HEK293 (cell line): ENCODE measurements around the gene MAP3K13.

Experiments
- CTCF ChIA-PET: fragments of 350-600 bp; formaldehyde crosslinking; extraction: SDS; loops from one replicate; lab custom pipeline; 2021; ENCODE audit warnings: antibody characterized with exemption; lab: Yijun Ruan, JAX
- POLR2A ChIA-PET: fragments of 300-600 bp; formaldehyde crosslinking; extraction: SDS; loops from one replicate; lab custom pipeline; 2020; ENCODE audit warnings: antibody characterized with exemption, inconsistent platforms; lab: Yijun Ruan, JAX
- H3K27ac ChIP-seq: fragments of 200-500 bp; sonication (Bioruptor generic); 2 replicates; pipeline ENCODE4 v1.5.1; 2014; ENCODE audit warnings: low read depth, low read length, control low read depth, inconsistent platforms; ENCODE audit errors: extremely low read depth
- H3K36me3 ChIP-seq, 2 experiments: fragments of 200-500 bp in 1 of 2; sonication (Bioruptor generic) in 1 of 2; 1 replicate in 1 of 2; 2 replicates in 1 of 2; pipeline ENCODE4 v1.5.1; 2014 to 2017; ENCODE audit warnings: inconsistent platforms in 2 of 2, low read length in 2 of 2; ENCODE audit not compliant: control insufficient read depth in 2 of 2, insufficient read depth in 1 of 2
- H3K4me1 ChIP-seq: fragments of 200-500 bp; sonication (Bioruptor generic); 2 replicates; pipeline ENCODE4 v1.5.1; 2014; ENCODE audit warnings: mild to moderate bottlenecking, low read length, inconsistent platforms; ENCODE audit not compliant: control insufficient read depth, insufficient read depth
- H3K4me3 ChIP-seq: 2 replicates; pipeline ENCODE4 v1.5.1; 2011; ENCODE audit warnings: low read depth, mild to moderate bottlenecking, control low read depth, low read length, moderate library complexity
- H3K9me3 ChIP-seq: fragments of 200-500 bp; sonication (Bioruptor generic); 2 replicates; pipeline ENCODE4 v1.5.1; 2014; ENCODE audit warnings: low read depth, low read length, inconsistent platforms; ENCODE audit not compliant: control insufficient read depth, insufficient read depth
- KLF1 ChIP-seq: fragments of 450-650 bp; formaldehyde crosslinking; IDR thresholded peaks from 2 replicates; pipeline ENCODE4 v1.5.1; 2016; ENCODE audit warnings: missing biosample characterization, missing genetic modification characterization
- PATZ1 ChIP-seq: fragments of 450-650 bp; formaldehyde crosslinking; IDR thresholded peaks from 2 replicates; pipeline ENCODE4 v1.5.1; 2016; ENCODE audit warnings: missing biosample characterization, missing genetic modification characterization
- REPIN1 ChIP-seq: fragments of 450-650 bp; formaldehyde crosslinking; IDR thresholded peaks from 2 replicates; pipeline ENCODE4 v1.5.1; 2017; ENCODE audit warnings: missing biosample characterization, missing genetic modification characterization, low read depth
- ZBTB48 ChIP-seq: fragments of 450-650 bp; formaldehyde crosslinking; IDR thresholded peaks from 2 replicates; pipeline ENCODE4 v1.5.1; 2016; ENCODE audit warnings: missing biosample characterization, missing genetic modification characterization
- ZBTB49 ChIP-seq: fragments of 450-650 bp; formaldehyde crosslinking; IDR thresholded peaks from 2 replicates; pipeline ENCODE4 v1.5.1; 2016; ENCODE audit warnings: missing biosample characterization, missing genetic modification characterization, low read depth
- ZIC2 ChIP-seq: fragments of 450-650 bp; formaldehyde crosslinking; IDR thresholded peaks from 2 replicates; pipeline ENCODE4 v1.5.1; 2016; ENCODE audit warnings: missing biosample characterization, missing genetic modification characterization
- ZNF112 ChIP-seq: fragments of 450-650 bp; formaldehyde crosslinking; IDR thresholded peaks from 2 replicates; pipeline ENCODE4 v1.5.0; 2017; ENCODE audit warnings: missing biosample characterization, missing genetic modification characterization
- ZNF157 ChIP-seq: fragments of 450-650 bp; formaldehyde crosslinking; IDR thresholded peaks from 2 replicates; pipeline ENCODE4 v1.5.1; 2016; ENCODE audit warnings: missing biosample characterization, missing genetic modification characterization
- ZNF169 ChIP-seq: fragments of 450-650 bp; formaldehyde crosslinking; IDR thresholded peaks from 2 replicates; pipeline ENCODE4 v1.5.1; 2016; ENCODE audit warnings: missing biosample characterization, missing genetic modification characterization
- ZNF223 ChIP-seq: fragments of 450-650 bp; formaldehyde crosslinking; IDR thresholded peaks from 2 replicates; pipeline ENCODE4 v1.5.1; 2016; ENCODE audit warnings: missing biosample characterization, missing genetic modification characterization
- ZNF23 ChIP-seq: fragments of 450-650 bp; formaldehyde crosslinking; IDR thresholded peaks from 2 replicates; pipeline ENCODE4 v1.5.1; 2016; ENCODE audit warnings: missing biosample characterization, missing genetic modification characterization, borderline replicate concordance
- ZNF266 ChIP-seq: fragments of 450-650 bp; formaldehyde crosslinking; IDR thresholded peaks from 2 replicates; pipeline ENCODE4 v1.5.1; 2016; ENCODE audit warnings: missing biosample characterization, missing genetic modification characterization, low read depth
- ZNF311 ChIP-seq: fragments of 450-650 bp; formaldehyde crosslinking; IDR thresholded peaks from 2 replicates; pipeline ENCODE4 v1.5.1; 2017; ENCODE audit warnings: missing biosample characterization, missing genetic modification characterization, borderline replicate concordance
- ZNF529 ChIP-seq: fragments of 450-650 bp; formaldehyde crosslinking; IDR thresholded peaks from 2 replicates; pipeline ENCODE4 v1.5.1; 2017; ENCODE audit warnings: missing genetic modification characterization, missing biosample characterization; ENCODE audit not compliant: insufficient replicate concordance
- ZNF677 ChIP-seq: fragments of 450-650 bp; IDR thresholded peaks from 2 replicates; pipeline ENCODE4 v1.5.0; 2018; ENCODE audit warnings: missing biosample characterization, mild to moderate bottlenecking, missing genetic modification characterization, moderate library complexity
- ZNF776 ChIP-seq: fragments of 450-650 bp; formaldehyde crosslinking; IDR thresholded peaks from 2 replicates; pipeline ENCODE4 v1.5.0; 2017; ENCODE audit warnings: missing biosample characterization, missing genetic modification characterization, borderline replicate concordance
- ZNF791 ChIP-seq: fragments of 450-650 bp; formaldehyde crosslinking; IDR thresholded peaks from 2 replicates; pipeline ENCODE4 v1.5.1; 2016; ENCODE audit warnings: missing biosample characterization, missing genetic modification characterization
- ZSCAN16 ChIP-seq: fragments of 450-650 bp; formaldehyde crosslinking; IDR thresholded peaks from 2 replicates; pipeline ENCODE4 v1.5.1; 2016; ENCODE audit warnings: missing biosample characterization, missing genetic modification characterization
- TF ChIP-seq, protein P1 (sequence below): fragments of 450-650 bp; formaldehyde crosslinking; IDR thresholded peaks from 2 replicates; pipeline ENCODE4 v1.5.1; 2016; ENCODE audit warnings: missing biosample characterization, missing genetic modification characterization
- TF ChIP-seq, protein P2 (sequence below): fragments of 450-650 bp; formaldehyde crosslinking; optimal IDR thresholded peaks from 2 replicates; pipeline ENCODE3; 2016; ENCODE audit warnings: missing biosample characterization, mild to moderate bottlenecking, missing genetic modification characterization

MAP3K13 gene

GRCh38 chr3:185422677-185423076, 59.7 kb downstream of the MAP3K13 start:
- H3K4me3 ChIP-seq, result no peak overlapping the region
- no peaks in the 10 kb centered on the region for H3K9me3 ChIP-seq
- POLR2A ChIA-PET, result no interaction called here
- H3K27ac ChIP-seq, result no peak overlapping the region
- no peaks in the 10 kb centered on the region for H3K4me1 ChIP-seq
- CTCF ChIA-PET, result interaction anchor here (0.6 kb wide), 1 partner anchor 10 kb away, joined by 3 read pairs; no protein-coding TSS in a partner anchor
- TF ChIP-seq ZBTB48, result no peak
- 0 out of 2 replicates have a peak, but pooled peaks have one; percentile 41 for TF ChIP-seq ZIC2 (tag by site-specific recombination)
- H3K36me3 ChIP-seq, result no peaks in the 10 kb centered on the region

DNA sequence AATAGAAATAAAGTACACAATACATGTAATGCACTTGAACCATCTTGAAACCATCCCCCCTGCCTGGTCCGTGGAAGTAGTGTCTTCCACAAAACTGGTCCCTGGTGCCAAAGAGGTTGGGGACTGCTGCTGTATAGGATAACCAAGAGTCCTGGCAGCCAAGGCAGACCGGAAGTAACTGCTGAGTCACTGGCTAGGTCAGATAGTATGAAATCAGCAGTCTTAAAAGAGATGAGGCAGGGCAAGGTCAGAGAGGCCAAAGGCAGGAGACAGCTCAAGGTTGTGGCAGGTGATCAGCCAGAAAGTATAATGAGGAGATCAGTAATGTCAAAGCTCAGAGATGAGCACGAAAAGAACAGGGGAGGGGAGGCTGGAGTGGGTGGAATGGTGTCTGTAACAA, 60.2 kb downstream of the MAP3K13 start:
- Histone ChIP-seq H3K27ac (no peak overlapping the region), H3K9me3 (no peaks in the 10 kb centered on the region), H3K4me3 (no peak overlapping the region), H3K36me3 (no peaks in the 10 kb centered on the region), H3K4me1 (no peaks in the 10 kb centered on the region)
- TF ChIP-seq ZNF157 (tag by site-specific recombination) (no peak), ZNF311 (tag by site-specific recombination) (no peak), REPIN1 (tag by site-specific recombination) (no peak), ZNF223 (tag by site-specific recombination) (no peak), ZNF791 (tag by site-specific recombination) (no peak), ZIC2 (tag by site-specific recombination) (no peak), ZBTB49 (tag by site-specific recombination) (no peak), ZSCAN16 (tag by site-specific recombination) (no peak), KLF1 (tag by site-specific recombination) (no peak), ZNF169 (tag by site-specific recombination) (no peak), ZNF266 (no peak), ZNF23 (tag by site-specific recombination) (no peak), ZNF529 (tag by site-specific recombination) (no peak)
- TF ChIP-seq, protein P1, sequence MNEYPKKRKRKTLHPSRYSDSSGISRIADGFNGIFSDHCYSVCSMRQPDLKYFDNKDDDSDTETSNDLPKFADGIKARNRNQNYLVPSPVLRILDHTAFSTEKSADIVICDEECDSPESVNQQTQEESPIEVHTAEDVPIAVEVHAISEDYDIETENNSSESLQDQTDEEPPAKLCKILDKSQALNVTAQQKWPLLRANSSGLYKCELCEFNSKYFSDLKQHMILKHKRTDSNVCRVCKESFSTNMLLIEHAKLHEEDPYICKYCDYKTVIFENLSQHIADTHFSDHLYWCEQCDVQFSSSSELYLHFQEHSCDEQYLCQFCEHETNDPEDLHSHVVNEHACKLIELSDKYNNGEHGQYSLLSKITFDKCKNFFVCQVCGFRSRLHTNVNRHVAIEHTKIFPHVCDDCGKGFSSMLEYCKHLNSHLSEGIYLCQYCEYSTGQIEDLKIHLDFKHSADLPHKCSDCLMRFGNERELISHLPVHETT (tag by site-specific recombination), result no peak
- POLR2A ChIA-PET, result no interaction called here
- CTCF ChIA-PET, result no interaction called here

DNA sequence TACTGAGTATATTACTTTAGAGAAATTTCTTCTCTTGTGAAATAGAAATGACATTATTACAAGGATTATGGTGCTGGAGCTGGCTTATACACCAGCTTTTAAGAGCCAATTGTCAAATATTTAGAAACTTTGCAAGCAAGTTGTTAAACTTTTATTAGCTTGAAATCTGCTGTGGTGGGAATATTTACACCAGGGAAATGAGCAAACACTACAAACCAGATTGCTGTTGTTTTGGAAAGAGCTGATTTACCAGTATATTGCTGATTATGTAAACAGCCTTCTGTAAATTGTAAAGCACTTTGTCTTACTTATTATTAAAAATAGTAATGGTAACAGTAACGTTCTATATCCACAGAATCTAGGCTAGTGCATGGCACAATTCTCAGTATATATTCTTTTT, 61.5 kb downstream of the MAP3K13 start:
- POLR2A ChIA-PET, result interaction anchor here (1.4 kb wide), 1 partner anchor 9 kb away, joined by 3 read pairs; no protein-coding TSS in a partner anchor
- H3K9me3 ChIP-seq, result no peaks in the 10 kb centered on the region
- CTCF ChIA-PET, result interaction anchor here (0.7 kb wide), 1 partner anchor 566 kb away, joined by 4 read pairs; no protein-coding TSS in a partner anchor
- no peaks in the 10 kb centered on the region for H3K4me1 ChIP-seq
- peaks cover 0 to 6% of the 10 kb centered on the region in 2 experiments; a peak in 1 of 3 replicates for H3K36me3 ChIP-seq
- TF ChIP-seq ZNF112 (peak; percentile 62; the same call in 1 of the 2 replicates), ZNF776 (tag by site-specific recombination) (no peak), ZNF677 (tag by site-specific recombination) (no peak), PATZ1 (tag by site-specific recombination) (no peak)
- TF ChIP-seq, protein P2, sequence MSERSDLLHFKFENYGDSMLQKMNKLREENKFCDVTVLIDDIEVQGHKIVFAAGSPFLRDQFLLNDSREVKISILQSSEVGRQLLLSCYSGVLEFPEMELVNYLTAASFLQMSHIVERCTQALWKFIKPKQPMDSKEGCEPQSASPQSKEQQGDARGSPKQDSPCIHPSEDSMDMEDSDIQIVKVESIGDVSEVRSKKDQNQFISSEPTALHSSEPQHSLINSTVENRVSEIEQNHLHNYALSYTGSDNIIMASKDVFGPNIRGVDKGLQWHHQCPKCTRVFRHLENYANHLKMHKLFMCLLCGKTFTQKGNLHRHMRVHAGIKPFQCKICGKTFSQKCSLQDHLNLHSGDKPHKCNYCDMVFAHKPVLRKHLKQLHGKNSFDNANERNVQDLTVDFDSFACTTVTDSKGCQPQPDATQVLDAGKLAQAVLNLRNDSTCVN (tag by site-specific recombination), result no peak
- no peak overlapping the region for H3K27ac ChIP-seq
- H3K4me3 ChIP-seq, result no peak overlapping the region
